Brain microvascular endothelial cell (primary cell): Measurements from ENCODE around the gene ADK.

Experiments
- DNase-seq: peaks from one replicate; pipeline ENCODE4 v3.0.0-alpha.2; 2020
- H3K27ac ChIP-seq: fragments of 250-450 bp; sonication (Bioruptor Pico); 2 replicates; pipeline ENCODE4 v1.5.1; 2020; ENCODE audit warnings: mild to moderate bottlenecking, moderate library complexity
- H3K27me3 ChIP-seq: fragments of 250-450 bp; sonication (Bioruptor Pico); replicated peaks from 2 replicates; pipeline ENCODE4 v1.5.1; 2020; ENCODE audit warnings: mild to moderate bottlenecking
- H3K36me3 ChIP-seq: fragments of 250-450 bp; sonication (Bioruptor Pico); replicated peaks from 2 replicates; pipeline ENCODE4 v1.5.1; 2020; ENCODE audit warnings: mild to moderate bottlenecking
- H3K4me3 ChIP-seq: 2 replicates; pipeline ENCODE4 v1.5.1; 2011; ENCODE audit warnings: low read depth, mild to moderate bottlenecking, control low read depth, low read length, moderate library complexity
- CTCF ChIP-seq: IDR thresholded peaks from 2 replicates; pipeline ENCODE4 v1.5.1; 2011; ENCODE audit warnings: low read depth, mild to moderate bottlenecking, moderate library complexity, low read length, control low read depth, inconsistent platforms; ENCODE audit errors: missing control alignments
- in situ Hi-C: cut with HindIII; loops from 2 replicates; pipeline ENCODE4 v1.10.0; 2017; ENCODE audit warnings: low sequenced_read_pairs, low pct_ligation_motif_present

ADK gene

GRCh38 chr10:74320717-74321116, 169.7 kb downstream of the ADK start:
- in situ Hi-C loops = no loop called here
- TF ChIP-seq CTCF = no peak
- H3K36me3 ChIP-seq = no peaks in the 10 kb centered on the region
- H3K4me3 ChIP-seq = no peak overlapping the region
- no peak for DNase-seq
- H3K27me3 ChIP-seq = no peaks in the 10 kb centered on the region
- H3K27ac ChIP-seq = no peak overlapping the region

GRCh38 chr10:74322141-74322540, 171.1 kb downstream of the ADK start:
- no peak for DNase-seq
- H3K27me3 ChIP-seq = no peaks in the 10 kb centered on the region
- H3K36me3 ChIP-seq = no peaks in the 10 kb centered on the region
- no peak for TF ChIP-seq CTCF
- in situ Hi-C loops = no loop called here
- H3K27ac ChIP-seq = no peak overlapping the region
- H3K4me3 ChIP-seq = no peak overlapping the region

- Histone ChIP-seq H3K36me3 (no peaks in the 10 kb centered on the region), H3K4me3 (no peak overlapping the region), H3K27ac (no peak overlapping the region), H3K27me3 (no peaks in the 10 kb centered on the region)
- no peak for DNase-seq
- no peak for TF ChIP-seq CTCF
- in situ Hi-C loops = no loop called here
These were observed 171.5 kb downstream of the ADK start for GRCh38 chr10:74322565-74322964.

- H3K36me3 ChIP-seq = no peaks in the 10 kb centered on the region
- TF ChIP-seq CTCF = no peak
- no peaks in the 10 kb centered on the region for H3K27me3 ChIP-seq
- in situ Hi-C loops = no loop called here
- H3K27ac ChIP-seq = no peak overlapping the region
- H3K4me3 ChIP-seq = no peak overlapping the region
- DNase-seq = no peak
These were observed 177.4 kb downstream of the ADK start for GRCh38 chr10:74328388-74328787.

- Histone ChIP-seq H3K4me3 (no peak overlapping the region), H3K27me3 (no peaks in the 10 kb centered on the region), H3K36me3 (no peaks in the 10 kb centered on the region), H3K27ac (no peak overlapping the region)
- TF ChIP-seq CTCF = no peak
- no peak for DNase-seq
- in situ Hi-C loops = no loop called here
These were observed 178.9 kb downstream of the ADK start for GRCh38 chr10:74329873-74330272.

- in situ Hi-C loops = no loop called here
- DNase-seq = no peak
- Histone ChIP-seq H3K27ac (no peak overlapping the region), H3K36me3 (no peaks in the 10 kb centered on the region), H3K27me3 (no peaks in the 10 kb centered on the region), H3K4me3 (no peak overlapping the region)
- no peak for TF ChIP-seq CTCF
These were observed 179.6 kb downstream of the ADK start for GRCh38 chr10:74330646-74331045.
